GM12878 (cell line): ENCODE data around the gene SEMA4F. TPM values are rescaled to one million over a fixed set of nuclear protein-coding genes. Genes with fewer than 3 reads are reported as not detected.

Source experiments
- ATAC-seq: fragments of 200-7000 bp; cut with Tn5 transposase; 3 replicates; pipeline ENCODE4 v1.9.1; 2020; ENCODE audit warnings: mild to moderate bottlenecking, moderate library complexity
- BruUV-seq: library from RNA; stranded (reverse); fragments of 400-500 nt; replicated peaks from 2 replicates; lab custom pipeline; 2021; lab: Mats Ljungman, UMichigan
- CTCF ChIA-PET: fragments of 300-600 bp; sonication (Branson Sonifier 250); formaldehyde crosslinking; extraction: SDS; loops from one replicate; lab custom pipeline; 2021; ENCODE audit warnings: inconsistent platforms; lab: Yijun Ruan, JAX
- POLR2A ChIA-PET: fragments of 350-600 bp; formaldehyde crosslinking; extraction: SDS; loops from one replicate; lab custom pipeline; 2021; ENCODE audit warnings: inconsistent platforms; lab: Charles Lee
- RAD21 ChIA-PET: fragments of 300-600 bp; sonication (Branson Sonifier 250); formaldehyde crosslinking; loops from one replicate; lab custom pipeline; 2023; ENCODE audit warnings: antibody characterized with exemption; ENCODE audit not compliant: unreplicated experiment; lab: Charles Lee
- SMC1A ChIA-PET: fragments of 300-600 bp; sonication (Branson Sonifier 250); formaldehyde crosslinking; loops from one replicate; lab custom pipeline; 2023; ENCODE audit not compliant: unreplicated experiment, uncharacterized antibody; lab: Charles Lee
- DNase-seq: peaks from one replicate; pipeline ENCODE4 v3.0.0-alpha.2; 2011; ENCODE audit warnings: low read depth, low spot score
- FAIRE-seq: peaks from 3 replicates; lab custom pipeline; 2011; peaks lifted over from hg19 to GRCh38; lab: Jason Lieb, UNC
- H2AFZ ChIP-seq: 2 replicates; pipeline ENCODE4 v1.6.0; 2011; ENCODE audit warnings: low read depth, low read length, control low read depth; ENCODE audit not compliant: control insufficient read depth
- H3K27ac ChIP-seq: 2 replicates; pipeline ENCODE4 v1.5.1; 2011; ENCODE audit warnings: control low read depth; ENCODE audit not compliant: control insufficient read depth, insufficient read depth
- H3K27me3 ChIP-seq, 2 experiments: replicated peaks in 1 of 2; 2 replicates each; pipeline versions ENCODE4 v1.6.0 to v1.6.1; 2011; ENCODE audit warnings: low read length in 1 of 2; ENCODE audit not compliant: control insufficient read depth in 2 of 2, insufficient read depth in 2 of 2
- H3K36me3 ChIP-seq, 2 experiments: 2 replicates each; pipeline ENCODE4 v1.5.1; 2011; ENCODE audit warnings: low read length in 1 of 2; ENCODE audit not compliant: control insufficient read depth in 2 of 2, insufficient read depth in 2 of 2
- H3K4me1 ChIP-seq: 2 replicates; pipeline ENCODE4 v1.6.1; 2011; ENCODE audit warnings: mild to moderate bottlenecking, low read length, moderate library complexity, mixed read lengths; ENCODE audit not compliant: control insufficient read depth, insufficient read depth
- H3K4me2 ChIP-seq: 2 replicates; pipeline ENCODE4 v1.6.0; 2011; ENCODE audit warnings: control low read depth; ENCODE audit not compliant: control insufficient read depth, insufficient read depth
- H3K4me3 ChIP-seq: fragments of 200-600 bp; sonication (generic); 2 replicates; pipeline ENCODE4 v1.5.1; 2016
- H3K79me2 ChIP-seq: 2 replicates; pipeline ENCODE4 v1.6.0; 2011; ENCODE audit warnings: low read length; ENCODE audit not compliant: control insufficient read depth, insufficient read depth
- H3K9ac ChIP-seq: 2 replicates; pipeline ENCODE4 v1.8.0; 2011; ENCODE audit warnings: low read length, control low read depth, mixed read lengths; ENCODE audit not compliant: control insufficient read depth, insufficient read depth
- H3K9me3 ChIP-seq: replicated peaks from 3 replicates; pipeline ENCODE4 v1.5.1; 2011; ENCODE audit warnings: mild to moderate bottlenecking, low read length; ENCODE audit not compliant: control insufficient read depth, insufficient read depth
- H4K20me1 ChIP-seq: 2 replicates; pipeline ENCODE4 v1.6.0; 2011; ENCODE audit not compliant: control insufficient read depth, insufficient read depth
- CBX5 ChIP-seq: sonication (generic); IDR thresholded peaks from 2 replicates; pipeline ENCODE4 v1.6.1; 2016; ENCODE audit warnings: low read depth, moderate library complexity, mild to moderate bottlenecking, inconsistent platforms
- IKZF1 ChIP-seq: fragments of 450-650 bp; conservative IDR thresholded peaks from 2 replicates; pipeline ENCODE4 v1.6.1; 2017; ENCODE audit warnings: antibody characterized with exemption, mild to moderate bottlenecking
- IKZF2 ChIP-seq, 2 experiments: fragments of 450-650 bp; IDR thresholded peaks; 2 replicates each; pipeline ENCODE4 v1.6.1; 2017; ENCODE audit warnings: mild to moderate bottlenecking in 2 of 2, moderate library complexity in 2 of 2
- POLR2AphosphoS2 ChIP-seq: IDR thresholded peaks from 2 replicates; pipeline ENCODE4 v1.6.1; 2011; ENCODE audit warnings: low read depth, mild to moderate bottlenecking, low read length, improper control_type of control experiment, moderate library complexity
- RCOR1 ChIP-seq: conservative IDR thresholded peaks from 2 replicates; pipeline ENCODE4 v1.6.1; 2012; ENCODE audit warnings: low read depth, low read length, improper control_type of control experiment
- RUNX3 ChIP-seq: IDR thresholded peaks from 2 replicates; pipeline ENCODE4 v1.6.1; 2012; ENCODE audit warnings: low read length, inconsistent platforms
- SPI1 ChIP-seq: IDR thresholded peaks from 2 replicates; pipeline ENCODE4 v1.6.1; 2011; ENCODE audit warnings: low read depth, mild to moderate bottlenecking, low read length, moderate library complexity, borderline replicate concordance; ENCODE audit not compliant: insufficient read depth
- WGBS: methylation state at CpG from one replicate; pipeline ENCODE4 v1.1.6; 2016; ENCODE audit warnings: low lambda C conversion rate; ENCODE audit not compliant: insufficient replicate concordance, insufficient coverage; ENCODE audit errors: missing lambda C conversion rate; 5-methylcytosine and 5-hydroxymethylcytosine counted together
- in situ Hi-C: fragments of 300-500 bp; cut with MboI; formaldehyde crosslinking; loops from 9 replicates; pipeline ENCODE4 v1.14.3; 2018; ENCODE audit warnings: mixed read lengths
- intact Hi-C: fragments of 100-400 bp; cut with micrococcal nuclease; formaldehyde crosslinking; loops from one replicate; pipeline ENCODE4 v1.14.2; 2022; ENCODE audit not compliant: unreplicated experiment
- polyA plus RNA-seq, 11 experiments: library from polyadenylated mRNA; depleted of rRNA in 4 of 11; unstranded in 6 of 11; stranded (reverse) in 5 of 11; fragments of >200 nt; fragmentation: Nextera tagmentation in 4 of 11; fragmentation: Illumina TruSeq in 1 of 11; extraction: Ambion mirVana in 4 of 11; extraction: Trizol in 1 of 11; gene quantifications; 1 replicate in 1 of 11; 2 replicates in 10 of 11; pipeline versions ENCODE4 v1.2.1 to v1.2.3, GENCODE V29; 2011 to 2016; ENCODE audit warnings: inconsistent platforms in 2 of 11, missing spikeins in 2 of 11, low read depth in 1 of 11
- total RNA-seq, 4 experiments: library from RNA; depleted of rRNA in 3 of 4; stranded (reverse); fragments of >200 nt in 3 of 4; fragmentation: Illumina TruSeq in 1 of 4; extraction: Trizol in 1 of 4; gene quantifications; 2 replicates each; pipeline versions ENCODE4 v1.2.1 to v1.2.3, GENCODE V29; 2013 to 2021
- TF ChIP-seq, protein P1 (sequence below): fragments of 450-650 bp; IDR thresholded peaks from 2 replicates; pipeline ENCODE4 v1.6.1; 2017; ENCODE audit warnings: mild to moderate bottlenecking, low read depth, inconsistent platforms; ENCODE audit not compliant: poor library complexity, severe bottlenecking

The SEMA4F gene
- total and polyA plus RNA-seq, 10 of the 15 experiments (the other 5 are each of a cell fraction or from before 2014, with no cell fraction given): 0.26 to 3.0 (median 2.1) TPM

DNA sequence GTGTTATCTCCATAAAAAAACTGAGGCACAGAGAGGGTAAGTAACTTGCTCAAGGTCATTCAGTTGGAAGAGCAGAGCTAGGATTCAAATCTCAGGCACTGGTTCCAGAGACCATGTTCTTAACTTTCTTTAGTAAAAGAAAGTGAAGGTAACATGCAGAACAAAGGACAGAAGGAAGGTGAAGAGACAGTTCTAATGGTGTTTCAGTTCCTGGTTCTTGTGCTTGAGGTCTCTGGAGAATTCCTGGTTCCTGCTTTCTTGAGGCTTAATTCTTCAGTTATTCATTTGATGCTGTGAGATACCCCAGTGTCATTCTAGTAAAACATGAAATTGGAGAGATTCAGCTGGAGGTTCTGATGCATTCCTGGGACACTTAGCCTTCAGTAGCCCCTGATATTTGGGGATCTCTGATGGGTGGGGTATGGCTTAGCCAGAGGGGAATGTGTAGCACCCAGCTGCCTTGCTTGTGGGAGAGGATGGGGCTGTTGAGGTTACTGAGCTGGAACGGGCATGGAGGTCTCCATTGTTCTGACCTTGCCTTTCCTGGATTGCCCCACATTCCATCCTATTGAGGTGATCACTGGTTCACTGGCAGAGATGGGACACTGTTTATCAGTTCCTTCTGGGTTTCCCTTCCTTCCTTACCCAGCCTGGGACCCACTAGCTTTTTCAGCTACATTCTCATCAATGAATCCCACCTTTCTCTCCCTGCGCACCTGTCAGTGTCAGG is 46.8 kb downstream of the SEMA4F start:
- DNase-seq: peak; percentile 11
- Histone ChIP-seq H3K36me3 (no peaks in the 10 kb centered on the region), H3K27me3 (no peaks in the 10 kb centered on the region), H3K79me2 (no peaks in the 10 kb centered on the region), H3K4me1 (peaks cover 9% of the 10 kb centered on the region), H3K27ac (no peak overlapping the region), H4K20me1 (no peaks in the 10 kb centered on the region), H2AFZ (no peak overlapping the region), H3K4me3 (no peak overlapping the region), H3K9ac (no peak overlapping the region), H3K9me3 (no peaks in the 10 kb centered on the region), H3K4me2 (peak overlapping the region; percentile 23; the same call in 1 of the 2 replicates)
- ChIA-PET RAD21 (no interaction called here), SMC1A (interaction anchor here (1.1 to 1.3 kb wide), 3 partner anchors 9 to 124 kb away, joined by 3 to 6 read pairs (median 4); no protein-coding TSS in a partner anchor), POLR2A (no interaction called here), CTCF (interaction anchor here (1.7 to 4.3 kb wide), 3 partner anchors 9 to 13 kb away, joined by 9 to 20 read pairs (median 18); no protein-coding TSS in a partner anchor)
- ATAC-seq: no peak
- peak; percentile 45; the same call in 1 of the 2 replicates for TF ChIP-seq IKZF1
- peak; percentile 19 to 39; a peak in 2 of 4 replicates for TF ChIP-seq IKZF2 (IDR thresholded peaks at IDR 0.05)
- TF ChIP-seq RUNX3: peak; percentile 25; the same call in 1 of the 2 replicates
- no peak for TF ChIP-seq POLR2AphosphoS2
- no peak for TF ChIP-seq RCOR1
- peak; percentile 83 for TF ChIP-seq SPI1
- TF ChIP-seq, protein P1, sequence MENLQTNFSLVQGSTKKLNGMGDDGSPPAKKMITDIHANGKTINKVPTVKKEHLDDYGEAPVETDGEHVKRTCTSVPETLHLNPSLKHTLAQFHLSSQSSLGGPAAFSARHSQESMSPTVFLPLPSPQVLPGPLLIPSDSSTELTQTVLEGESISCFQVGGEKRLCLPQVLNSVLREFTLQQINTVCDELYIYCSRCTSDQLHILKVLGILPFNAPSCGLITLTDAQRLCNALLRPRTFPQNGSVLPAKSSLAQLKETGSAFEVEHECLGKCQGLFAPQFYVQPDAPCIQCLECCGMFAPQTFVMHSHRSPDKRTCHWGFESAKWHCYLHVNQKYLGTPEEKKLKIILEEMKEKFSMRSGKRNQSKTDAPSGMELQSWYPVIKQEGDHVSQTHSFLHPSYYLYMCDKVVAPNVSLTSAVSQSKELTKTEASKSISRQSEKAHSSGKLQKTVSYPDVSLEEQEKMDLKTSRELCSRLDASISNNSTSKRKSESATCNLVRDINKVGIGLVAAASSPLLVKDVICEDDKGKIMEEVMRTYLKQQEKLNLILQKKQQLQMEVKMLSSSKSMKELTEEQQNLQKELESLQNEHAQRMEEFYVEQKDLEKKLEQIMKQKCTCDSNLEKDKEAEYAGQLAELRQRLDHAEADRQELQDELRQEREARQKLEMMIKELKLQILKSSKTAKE: no peak
- TF ChIP-seq CBX5: no peak
- intact Hi-C loops: no loop called here
- peak; percentile 78 for FAIRE-seq
- no TSS peak for BruUV-seq
- 90% methylated on average over 2 of the region's 2 CpGs for WGBS
- in situ Hi-C loops: loop anchor here (5.0 kb wide), 1 partner anchor 176 kb away; no protein-coding TSS in a partner anchor
